Effector memory CD4-positive, alpha-beta T cell (primary cell): ENCODE measurements around the gene ALDH3A2.

ENCODE experiments used
- DNase-seq, 3 donors: peaks; one replicate each; pipeline ENCODE4 v3.0.0-alpha.2; 2020
- H3K27ac ChIP-seq: 2 replicates; pipeline ENCODE4 v1.7.0; 2013; ENCODE audit warnings: mild to moderate bottlenecking, low read length, moderate library complexity; ENCODE audit not compliant: insufficient read depth, poor library complexity, severe bottlenecking
- H3K27me3 ChIP-seq: replicated peaks from 2 replicates; pipeline ENCODE4 v1.7.0; 2013; ENCODE audit warnings: mild to moderate bottlenecking, low read length; ENCODE audit not compliant: insufficient read depth, control insufficient read depth, poor library complexity, severe bottlenecking
- H3K36me3 ChIP-seq: 2 replicates; pipeline ENCODE4 v1.7.0; 2013; ENCODE audit warnings: mild to moderate bottlenecking, low read length, moderate library complexity; ENCODE audit not compliant: control insufficient read depth, insufficient read depth
- H3K4me1 ChIP-seq: 2 replicates; pipeline ENCODE4 v1.7.0; 2013; ENCODE audit warnings: low read length, mild to moderate bottlenecking; ENCODE audit not compliant: control insufficient read depth, insufficient read depth, poor library complexity, severe bottlenecking
- H3K4me3 ChIP-seq: 2 replicates; pipeline ENCODE4 v1.7.0; 2013; ENCODE audit warnings: low read length, low read depth, mild to moderate bottlenecking; ENCODE audit not compliant: insufficient read depth, poor library complexity, severe bottlenecking
- H3K9me3 ChIP-seq: 2 replicates; pipeline ENCODE4 v1.7.0; 2013; ENCODE audit warnings: mild to moderate bottlenecking, low read length, moderate library complexity; ENCODE audit not compliant: control insufficient read depth

ALDH3A2 gene

DNA sequence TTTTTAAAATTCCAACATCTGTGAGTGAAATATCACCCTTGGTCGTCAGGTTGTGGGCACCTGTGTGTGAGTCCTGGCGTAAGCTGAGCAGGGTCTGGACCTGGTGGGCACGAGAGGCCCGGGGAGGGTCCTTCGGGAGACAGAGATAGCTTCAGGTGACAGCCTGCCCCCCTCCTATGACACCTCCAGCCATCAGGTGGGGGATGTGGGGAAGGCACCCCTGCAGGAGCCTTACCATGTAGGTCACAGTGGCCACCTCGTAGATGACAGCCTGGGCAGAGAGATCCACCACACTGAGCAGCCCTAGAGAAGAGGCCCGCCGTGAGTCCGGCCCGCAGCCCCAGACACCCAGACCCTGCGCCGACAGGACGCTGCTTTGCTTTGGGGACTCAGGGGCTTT, 56.6 kb downstream of the ALDH3A2 start:
- no peak for DNase-seq
- H3K27ac ChIP-seq = no peak overlapping the region
- H3K36me3 ChIP-seq = no peaks in the 10 kb centered on the region
- H3K4me3 ChIP-seq = no peak overlapping the region
- H3K27me3 ChIP-seq = no peaks in the 10 kb centered on the region
- H3K9me3 ChIP-seq = no peaks in the 10 kb centered on the region
- H3K4me1 ChIP-seq = no peaks in the 10 kb centered on the region

DNA sequence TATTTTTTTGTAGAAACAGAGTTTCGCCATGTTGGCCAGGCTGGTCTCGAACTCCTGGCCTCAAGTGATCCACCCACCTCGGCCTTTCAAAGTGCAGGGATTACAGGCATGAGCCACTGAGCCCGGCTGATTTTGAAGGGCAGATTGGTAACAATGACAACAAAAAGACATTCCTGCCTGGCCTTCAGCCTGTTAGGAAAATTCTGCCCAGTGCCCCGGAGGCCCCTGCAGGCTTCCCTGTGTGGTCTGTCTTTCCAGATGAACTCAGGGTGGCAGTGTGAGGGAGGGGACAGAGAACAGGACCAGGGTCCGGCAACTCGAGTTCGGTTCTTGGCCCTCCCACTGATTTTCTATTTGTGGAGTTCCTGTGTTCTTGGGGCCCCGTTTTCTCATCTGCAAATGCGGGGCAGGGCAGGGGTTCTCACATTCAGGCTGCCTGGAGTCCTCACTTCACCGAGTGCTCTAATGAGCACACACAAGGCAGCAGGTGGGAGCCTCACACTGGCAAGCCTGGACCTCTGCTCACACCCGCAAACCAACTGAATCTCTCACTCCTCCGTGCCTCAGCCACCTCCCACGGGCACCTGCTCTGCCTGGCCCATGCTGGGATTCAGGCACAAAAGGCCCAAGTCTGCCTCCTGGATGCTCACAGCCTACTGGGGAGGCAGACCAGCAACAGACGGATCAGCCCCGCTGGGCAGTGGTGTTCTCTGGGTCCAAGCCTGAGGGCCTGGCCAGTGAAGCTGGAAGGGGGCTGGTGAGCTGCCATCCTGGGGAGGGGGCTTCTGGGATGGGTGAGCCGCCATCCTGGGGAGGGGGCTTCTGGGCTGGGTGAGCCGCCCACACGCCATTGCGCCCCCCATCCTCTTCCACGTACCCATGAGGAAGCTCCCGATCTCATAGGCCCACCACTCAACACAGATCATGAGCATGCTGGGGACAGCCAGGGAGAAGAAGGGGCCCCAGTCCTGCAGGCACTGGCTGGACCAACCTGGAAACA, 57.5 kb downstream of the ALDH3A2 start:
- Histone ChIP-seq H3K9me3 (no peaks in the 10 kb centered on the region), H3K36me3 (no peaks in the 10 kb centered on the region), H3K4me1 (no peaks in the 10 kb centered on the region), H3K4me3 (no peak overlapping the region), H3K27ac (no peak overlapping the region), H3K27me3 (no peaks in the 10 kb centered on the region)
- no peak for DNase-seq

DNA sequence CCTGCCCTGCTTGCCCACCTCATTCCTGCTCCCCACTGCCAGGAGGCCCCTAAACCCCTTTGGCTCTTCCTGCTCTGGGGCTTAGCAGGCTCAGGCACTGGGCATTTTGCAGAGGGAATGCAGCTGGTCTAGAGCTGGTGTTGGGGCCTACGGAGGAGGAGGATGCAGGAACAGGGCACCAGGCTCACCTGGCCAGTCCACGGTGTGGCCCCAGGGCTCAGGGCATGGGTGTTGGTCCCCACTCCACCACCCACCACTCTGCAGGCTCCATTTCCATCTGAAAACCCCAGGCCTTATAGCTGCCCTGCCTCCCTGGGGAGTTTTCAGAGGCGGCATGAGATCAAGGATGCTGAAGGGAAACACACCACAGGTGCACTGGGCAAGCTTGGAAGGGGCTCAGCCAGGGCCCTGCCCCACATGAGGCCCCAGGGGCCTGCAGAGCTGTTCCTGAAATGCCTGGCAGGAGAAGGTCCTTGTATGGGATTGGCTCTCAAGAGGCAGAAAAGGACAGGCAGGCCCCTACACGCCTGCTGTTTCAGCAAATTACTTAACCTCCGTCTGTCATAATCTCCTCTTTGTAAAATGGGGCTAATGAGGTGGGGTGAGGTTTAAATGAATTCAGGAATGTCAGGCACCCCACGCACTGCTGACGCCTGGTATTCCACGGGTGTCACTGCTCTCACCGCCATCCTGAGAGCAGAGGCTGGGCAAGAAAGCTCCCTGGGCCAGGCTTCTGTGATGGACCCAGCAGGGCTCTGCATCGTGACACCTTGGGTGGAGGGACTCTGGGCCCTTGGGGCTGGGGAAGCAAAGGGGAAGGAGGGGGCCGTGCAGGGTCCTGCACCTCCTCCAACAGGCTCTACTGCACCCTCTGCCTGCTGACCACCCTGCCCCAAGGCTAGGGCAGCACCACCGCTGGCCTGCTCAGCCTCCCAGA, 58.5 kb downstream of the ALDH3A2 start:
- Histone ChIP-seq H3K27me3 (no peaks in the 10 kb centered on the region), H3K4me3 (no peak overlapping the region), H3K9me3 (no peaks in the 10 kb centered on the region), H3K4me1 (no peaks in the 10 kb centered on the region), H3K36me3 (no peaks in the 10 kb centered on the region), H3K27ac (no peak overlapping the region)
- DNase-seq = no peak

DNA sequence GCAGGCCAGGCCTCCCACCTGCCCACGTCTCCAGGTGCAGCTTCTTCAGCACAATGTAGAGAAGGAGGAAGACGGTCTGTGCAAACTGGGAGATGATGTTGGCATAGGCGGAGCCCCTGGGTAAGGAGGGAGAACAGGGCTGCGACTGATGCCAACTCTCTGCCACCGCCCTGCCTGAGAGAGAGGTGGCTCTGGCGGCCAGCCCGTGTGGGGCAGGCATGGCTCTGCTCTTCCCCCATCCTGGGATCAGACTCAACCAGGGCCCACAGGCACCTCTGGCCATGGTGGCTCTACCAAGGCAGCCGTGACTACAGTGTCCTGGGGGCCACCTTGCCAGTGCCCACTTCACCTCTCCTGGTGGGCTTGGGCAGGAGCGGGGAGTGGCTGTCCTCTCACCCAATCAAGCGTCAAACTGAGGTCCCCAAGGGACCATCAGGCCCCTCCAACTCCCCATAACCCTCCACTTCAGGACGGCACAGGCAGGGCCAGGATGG, 59.2 kb downstream of the ALDH3A2 start:
- H3K9me3 ChIP-seq = no peaks in the 10 kb centered on the region
- no peaks in the 10 kb centered on the region for H3K27me3 ChIP-seq
- DNase-seq = no peak
- no peak overlapping the region for H3K27ac ChIP-seq
- H3K36me3 ChIP-seq = no peaks in the 10 kb centered on the region
- no peaks in the 10 kb centered on the region for H3K4me1 ChIP-seq
- H3K4me3 ChIP-seq = no peak overlapping the region

DNA sequence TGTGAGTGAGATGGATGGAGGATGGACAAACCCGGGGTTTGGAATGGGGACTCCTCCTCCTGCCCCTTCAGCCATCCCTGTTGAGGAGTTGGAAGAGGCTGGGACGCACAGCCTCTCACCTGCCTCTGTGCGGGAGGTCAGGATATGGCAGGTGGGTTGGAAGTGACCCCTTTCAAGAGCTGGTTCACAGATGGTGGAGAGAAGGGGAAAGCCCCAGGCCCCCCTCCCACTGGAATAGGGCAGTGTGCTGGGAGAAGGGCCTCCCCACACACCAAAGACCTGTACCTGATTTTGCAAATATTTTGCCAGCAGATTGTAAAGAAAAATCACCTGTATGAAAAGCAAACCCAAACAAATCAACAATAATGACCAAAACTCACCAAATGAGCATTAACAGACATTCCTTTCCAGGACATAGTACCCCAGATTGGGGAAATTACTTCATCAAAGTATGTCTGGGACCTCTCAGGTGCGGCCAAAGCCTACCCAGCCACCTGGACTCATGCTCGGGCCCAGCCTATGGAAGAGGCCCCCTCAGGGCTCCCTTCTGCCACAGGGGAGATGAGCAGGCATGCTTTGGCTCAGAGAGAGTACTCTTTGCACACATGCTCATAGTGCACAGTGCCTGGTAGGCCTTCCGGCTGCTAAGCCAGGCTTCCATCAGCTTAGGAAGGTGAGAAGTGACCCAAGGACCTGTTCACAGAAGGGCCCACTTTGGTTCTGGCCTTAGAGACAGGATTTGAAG, 60.1 kb downstream of the ALDH3A2 start:
- DNase-seq = no peak
- Histone ChIP-seq H3K27me3 (no peaks in the 10 kb centered on the region), H3K9me3 (no peaks in the 10 kb centered on the region), H3K4me3 (no peak overlapping the region), H3K36me3 (no peaks in the 10 kb centered on the region), H3K4me1 (no peaks in the 10 kb centered on the region), H3K27ac (no peak overlapping the region)

DNA sequence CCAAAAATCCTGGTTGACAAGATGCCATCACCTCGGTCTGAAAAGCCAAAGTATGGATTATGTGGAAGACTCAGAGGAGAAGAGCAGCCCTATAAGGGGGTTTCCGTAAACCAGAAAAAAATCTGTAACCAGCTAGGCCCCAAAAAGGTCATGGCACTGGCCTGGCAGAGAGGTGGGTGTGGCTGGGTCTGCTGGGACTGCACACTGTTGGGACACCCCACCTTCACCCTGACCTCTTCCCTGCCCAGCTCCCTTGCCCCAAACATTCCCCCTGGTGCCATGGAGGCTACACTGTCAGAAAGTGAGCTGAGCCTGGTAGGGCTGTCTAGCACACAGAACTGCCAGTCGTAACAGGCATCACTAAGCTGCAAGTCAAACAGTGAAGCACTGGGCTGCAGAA, 61.3 kb downstream of the ALDH3A2 start:
- no peaks in the 10 kb centered on the region for H3K9me3 ChIP-seq
- H3K27me3 ChIP-seq = no peaks in the 10 kb centered on the region
- H3K27ac ChIP-seq = no peak overlapping the region
- H3K4me1 ChIP-seq = no peaks in the 10 kb centered on the region
- H3K4me3 ChIP-seq = no peak overlapping the region
- DNase-seq = no peak
- H3K36me3 ChIP-seq = no peaks in the 10 kb centered on the region

DNA sequence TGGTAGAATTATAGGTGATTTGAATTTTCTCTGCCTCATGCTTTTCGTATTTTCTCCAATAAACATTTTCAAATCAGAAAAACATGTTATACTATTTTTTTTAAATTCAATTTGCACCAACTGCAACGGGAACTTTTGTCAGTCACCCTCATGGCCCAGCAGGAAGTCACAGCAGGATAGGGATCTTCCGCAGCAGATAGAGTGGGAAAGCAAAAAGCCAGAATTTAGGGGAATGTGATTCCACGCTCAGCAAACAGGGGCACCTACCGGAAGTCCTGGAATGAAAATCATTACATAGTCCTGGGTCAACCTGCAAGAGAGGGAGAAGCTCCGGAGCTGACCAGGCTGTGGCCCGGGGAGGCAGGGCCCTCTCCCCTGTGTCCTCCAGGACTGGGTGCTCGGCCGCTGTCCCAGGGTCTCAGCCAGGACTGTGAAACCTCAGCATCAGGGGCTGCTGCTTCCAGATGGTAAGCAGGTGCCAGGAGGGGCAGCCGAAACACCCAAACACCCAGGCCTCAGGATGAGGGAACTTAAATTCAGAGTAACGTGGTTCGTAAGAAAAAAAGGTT, 64.0 kb downstream of the ALDH3A2 start:
- H3K9me3 ChIP-seq = no peaks in the 10 kb centered on the region
- no peak overlapping the region for H3K4me3 ChIP-seq
- no peaks in the 10 kb centered on the region for H3K36me3 ChIP-seq
- no peak for DNase-seq
- no peaks in the 10 kb centered on the region for H3K27me3 ChIP-seq
- no peak overlapping the region for H3K27ac ChIP-seq
- H3K4me1 ChIP-seq = no peaks in the 10 kb centered on the region

DNA sequence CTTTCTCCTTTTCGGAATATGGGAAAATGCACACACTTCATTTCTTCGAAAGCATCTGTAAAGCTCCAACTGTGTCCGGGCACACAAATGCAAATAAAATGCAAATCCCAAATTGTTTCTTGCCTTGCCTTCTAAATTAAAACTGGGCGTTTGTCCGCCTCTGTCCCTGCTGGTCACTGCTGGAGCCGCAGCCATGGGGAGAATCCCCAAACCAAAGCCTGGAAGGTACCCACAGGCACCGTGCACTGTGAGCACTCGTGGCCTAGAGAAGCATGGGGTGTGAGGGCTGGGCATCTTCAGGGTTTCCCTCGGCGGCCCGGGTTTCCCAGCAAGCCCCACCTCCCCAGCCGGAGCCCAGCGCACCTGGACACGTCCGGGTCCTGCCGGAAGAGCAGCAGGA, 64.9 kb downstream of the ALDH3A2 start:
- no peaks in the 10 kb centered on the region for H3K9me3 ChIP-seq
- H3K4me3 ChIP-seq = no peak overlapping the region
- no peaks in the 10 kb centered on the region for H3K27me3 ChIP-seq
- H3K4me1 ChIP-seq = no peaks in the 10 kb centered on the region
- DNase-seq = no peak
- no peak overlapping the region for H3K27ac ChIP-seq
- H3K36me3 ChIP-seq = no peaks in the 10 kb centered on the region

DNA sequence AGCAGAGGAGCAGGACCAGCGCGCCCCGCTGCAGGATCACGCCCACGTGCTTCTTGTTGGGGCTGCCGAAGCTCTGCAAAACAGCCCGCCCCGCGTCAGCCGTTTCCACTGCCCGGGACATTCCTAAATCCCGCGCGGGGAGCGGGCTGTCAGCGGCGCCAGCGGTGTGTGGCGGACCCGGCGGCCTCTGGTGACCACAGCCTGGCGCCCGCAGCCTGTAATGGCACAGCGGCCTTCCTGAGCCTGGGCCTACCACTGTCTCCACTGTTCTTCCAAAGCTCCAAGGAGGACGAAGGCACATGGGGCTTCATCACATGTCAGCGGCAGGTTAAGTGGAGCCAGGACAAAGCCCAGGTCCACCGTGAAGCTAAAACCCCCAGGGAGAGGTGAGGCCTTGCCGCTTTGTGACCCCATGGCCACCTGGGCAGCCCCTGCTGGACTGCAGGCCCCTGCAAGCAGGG, 65.4 kb downstream of the ALDH3A2 start:
- no peaks in the 10 kb centered on the region for H3K4me1 ChIP-seq
- no peaks in the 10 kb centered on the region for H3K36me3 ChIP-seq
- no peaks in the 10 kb centered on the region for H3K27me3 ChIP-seq
- H3K27ac ChIP-seq = no peak overlapping the region
- H3K9me3 ChIP-seq = no peaks in the 10 kb centered on the region
- no peak for DNase-seq
- no peak overlapping the region for H3K4me3 ChIP-seq
